Activated naive CD8-positive, alpha-beta T cell treated with anti-CD3 and anti-CD28 coated beads, Interleukin-2, amount 10 ng/mL, durations not matched to agents 7 days and 5 days (primary cell): ENCODE results near the gene COMMD8. TPM values are rescaled to one million over a fixed set of nuclear protein-coding genes. Genes with fewer than 3 reads are reported as not detected.
A peak's percentile ranks its signal among the peaks of the same experiment; 100 is the strongest.
"Not testable (repeated sequence)": the region's sequence is repeated elsewhere in the genome, so short reads cannot be mapped to it uniquely, and the experiment has no call there.

Experiments used
- ATAC-seq: fragments of 150-1000 bp; cut with Tn5 transposase; one replicate; pipeline ENCODE4 v1.10.0; 2021; ENCODE audit warnings: low read depth, moderate library complexity
- POLR2A ChIA-PET: fragments of 350-600 bp; sonication (Branson Sonifier 250); formaldehyde crosslinking; loops from one replicate; lab custom pipeline; 2021; ENCODE audit warnings: antibody characterized with exemption; lab: Charles Lee
- DNase-seq: peaks from one replicate; pipeline ENCODE4 v3.0.0; 2021
- H3K27ac Mint-ChIP-seq: one replicate; pipeline ENCODE4 v1.8.0; 2022; ENCODE audit warnings: mild to moderate bottlenecking, mixed read lengths
- H3K27me3 Mint-ChIP-seq: one replicate; pipeline ENCODE4 v1.8.0; 2022; ENCODE audit warnings: mild to moderate bottlenecking, moderate library complexity, mixed read lengths
- H3K36me3 Mint-ChIP-seq: one replicate; pipeline ENCODE4 v1.8.0; 2021; ENCODE audit warnings: mild to moderate bottlenecking, mixed read lengths
- H3K4me1 Mint-ChIP-seq: one replicate; pipeline ENCODE4 v1.8.0; 2021; ENCODE audit warnings: mixed read lengths
- H3K4me3 Mint-ChIP-seq: one replicate; pipeline ENCODE4 v1.8.0; 2022; ENCODE audit warnings: mild to moderate bottlenecking, moderate library complexity, mixed read lengths
- H3K9me3 Mint-ChIP-seq: one replicate; pipeline ENCODE4 v1.8.0; 2021; ENCODE audit warnings: mixed read lengths
- total RNA-seq, 2 experiments: library from RNA; stranded (reverse); gene quantifications; one replicate each; pipeline ENCODE4 v1.2.3, GENCODE V29; 2021

Gene COMMD8
- total RNA-seq: 10 to 100 TPM; 23.4 to 24.0 TPM

- Mint-ChIP-seq H3K9me3 (no peaks in the 10 kb centered on the region), H3K27me3 (no peaks in the 10 kb centered on the region), H3K4me1 (peaks cover 25% of the 10 kb centered on the region), H3K4me3 (peak within 1 kb of the TSS; percentile 86), H3K27ac (peak within 1 kb of the TSS; percentile 81), H3K36me3 (peaks cover 11% of the 10 kb centered on the region)
- peak; percentile 94 for DNase-seq
- POLR2A ChIA-PET: interaction anchor here (0.6 to 4.5 kb wide), 6 partner anchors 9 to 68 kb away, joined by 3 to 25 read pairs (median 3); partner anchors contain the start of gene ATP10D
- peak; percentile 96 for ATAC-seq
Observed at GRCh38 chr4:47463235-47463956, at the start of gene COMMD8. COMMD8 (minus strand) TSS chr4:47463702; CDS start chr4:47463651, 51 bp downstream.

DNA sequence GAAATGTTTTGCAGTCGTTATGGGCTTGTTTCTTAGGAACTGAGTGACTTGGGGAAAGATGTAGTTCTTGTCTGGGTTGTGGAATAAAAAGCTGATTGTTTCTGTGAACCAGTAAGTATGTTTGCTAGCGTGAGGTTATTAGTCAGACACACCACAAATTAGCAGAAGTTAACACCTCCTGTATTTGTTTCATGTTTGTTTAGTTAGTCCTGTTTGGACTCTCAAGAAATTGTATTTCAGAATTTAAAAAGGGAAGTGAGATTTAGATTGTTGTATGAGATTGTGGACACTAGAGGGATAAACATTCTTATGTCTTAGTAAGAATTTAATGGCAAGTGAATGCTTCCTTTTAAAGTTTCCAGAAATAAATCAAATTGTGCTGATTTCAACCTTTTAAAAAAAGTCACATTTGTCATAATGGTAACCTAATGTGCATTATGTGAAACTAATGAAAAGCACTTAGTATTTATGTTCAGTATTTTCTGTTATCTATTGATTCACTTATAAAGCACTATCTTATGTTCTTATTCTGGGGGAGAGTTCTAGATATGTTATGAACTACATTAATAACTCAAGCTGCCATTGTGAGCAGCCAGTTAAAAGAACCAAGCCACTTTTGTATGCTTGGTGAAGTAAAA lies 47.1 kb upstream of the COMMD8 start:
- POLR2A ChIA-PET: interaction anchor here (0.7 kb wide), 2 partner anchors 25 kb away, joined by 3 read pairs; partner anchors contain the start of gene ATP10D
- H3K27ac Mint-ChIP-seq: no peak overlapping the region
- no peak for ATAC-seq
- peaks cover 19% of the 10 kb centered on the region for H3K36me3 Mint-ChIP-seq
- no peaks in the 10 kb centered on the region for H3K9me3 Mint-ChIP-seq
- H3K4me3 Mint-ChIP-seq: no peak overlapping the region
- no peak for DNase-seq
- peaks cover 8% of the 10 kb centered on the region for H3K4me1 Mint-ChIP-seq
- H3K27me3 Mint-ChIP-seq: no peaks in the 10 kb centered on the region

DNA sequence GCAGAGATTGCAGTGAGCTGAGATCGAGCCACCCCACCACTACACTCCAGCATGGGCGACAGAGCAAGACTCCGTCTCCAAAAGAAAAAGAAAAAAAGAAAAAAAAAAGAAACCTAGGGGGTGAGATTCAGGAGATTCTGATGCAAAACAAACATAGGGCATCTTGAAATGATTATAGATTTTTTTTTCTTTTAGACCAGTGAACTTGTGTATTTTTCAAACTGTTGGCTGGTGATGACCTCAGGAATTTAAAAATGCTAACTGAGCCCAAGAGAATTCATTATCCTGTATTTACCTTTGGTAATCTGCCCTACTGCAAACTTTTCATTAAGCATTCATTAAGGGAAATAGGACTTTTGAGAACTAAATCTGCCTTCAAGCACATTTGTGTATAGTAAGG lies 42.2 kb upstream of the COMMD8 start:
- POLR2A ChIA-PET: no interaction called here
- Mint-ChIP-seq H3K36me3 (peaks cover 2% of the 10 kb centered on the region), H3K4me1 (peaks cover 3% of the 10 kb centered on the region), H3K9me3 (no peaks in the 10 kb centered on the region), H3K27ac (no peak overlapping the region), H3K27me3 (no peaks in the 10 kb centered on the region), H3K4me3 (no peak overlapping the region)
- ATAC-seq (no peak), DNase-seq (no peak)

DNA sequence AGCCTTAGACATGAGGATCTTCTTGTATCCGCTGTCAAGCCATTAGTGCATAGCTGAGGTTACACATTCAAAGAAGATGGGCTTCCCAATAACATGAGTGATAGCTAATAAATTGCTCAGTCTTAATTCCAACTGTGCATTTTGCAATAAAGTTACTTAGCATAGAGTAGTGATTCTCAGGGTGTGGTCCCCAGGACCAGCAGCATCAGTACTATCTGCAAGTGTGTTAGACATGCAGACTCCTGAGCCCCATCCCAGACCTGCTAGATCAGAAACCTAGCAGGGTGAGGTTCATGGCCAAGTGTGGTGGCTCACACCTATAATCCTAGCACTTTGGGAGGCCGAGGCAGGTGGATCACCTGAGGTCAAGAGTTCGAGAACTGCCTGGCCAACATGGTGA lies 41.6 kb upstream of the COMMD8 start:
- H3K27ac Mint-ChIP-seq: no peak overlapping the region
- H3K4me1 Mint-ChIP-seq: no peaks in the 10 kb centered on the region

DNA sequence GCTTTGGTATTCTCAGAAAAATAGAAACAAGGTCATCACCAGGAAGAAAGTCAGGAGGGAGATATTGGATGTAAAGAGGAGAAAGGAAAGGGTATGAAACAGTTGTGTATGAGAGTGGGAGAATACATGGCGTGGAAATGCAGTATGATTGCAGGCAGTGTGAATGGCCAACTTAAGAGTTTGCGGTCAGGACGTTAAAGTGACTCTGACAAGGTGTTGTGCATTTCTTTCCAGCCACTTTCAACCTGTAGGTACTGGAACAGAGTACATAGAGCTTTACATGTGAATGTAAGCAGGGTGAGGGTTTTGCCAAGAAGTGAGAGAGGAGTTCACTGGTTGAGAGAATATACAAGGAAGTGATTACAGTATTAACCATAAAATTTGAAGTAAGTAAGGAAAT lies 37.3 kb upstream of the COMMD8 start:
- Mint-ChIP-seq H3K4me1 (no peaks in the 10 kb centered on the region), H3K9me3 (no peaks in the 10 kb centered on the region)
- no peak for ATAC-seq

More for the DNA sequence above, 41.6 kb upstream of the COMMD8 start:
- ATAC-seq (no peak), DNase-seq (no peak)
- POLR2A ChIA-PET: no interaction called here
- Mint-ChIP-seq H3K27me3 (no peaks in the 10 kb centered on the region), H3K4me3 (no peak overlapping the region), H3K9me3 (no peaks in the 10 kb centered on the region), H3K36me3 (peaks cover 2% of the 10 kb centered on the region)

DNA sequence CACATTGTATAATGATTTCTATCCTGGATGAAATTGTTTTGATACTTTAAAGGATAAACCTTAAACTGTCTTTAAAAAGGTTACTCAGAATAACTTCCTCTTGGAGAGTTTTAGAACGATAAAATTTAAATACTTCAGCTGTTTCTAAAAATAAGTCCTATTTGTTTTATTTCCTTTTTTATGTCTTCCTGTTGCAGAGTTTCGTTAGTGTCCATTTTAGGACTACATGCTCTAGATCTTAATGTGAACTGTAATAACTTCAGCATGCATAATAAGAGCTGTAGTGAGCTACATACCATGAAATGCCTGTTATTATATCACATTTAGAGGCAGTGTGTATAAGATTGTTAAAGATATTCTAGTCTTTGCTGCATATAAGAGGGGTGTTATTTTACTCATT lies 36.2 kb upstream of the COMMD8 start:
- H3K36me3 Mint-ChIP-seq: peaks cover 2% of the 10 kb centered on the region
- ATAC-seq: no peak
- no peak overlapping the region for H3K27ac Mint-ChIP-seq
- H3K9me3 Mint-ChIP-seq: no peaks in the 10 kb centered on the region
- no peak overlapping the region for H3K4me3 Mint-ChIP-seq
- DNase-seq: no peak
- H3K4me1 Mint-ChIP-seq: no peaks in the 10 kb centered on the region
- POLR2A ChIA-PET: interaction anchor here (0.6 kb wide), 1 partner anchor 909 kb away, joined by 3 read pairs; no protein-coding TSS in a partner anchor
- H3K27me3 Mint-ChIP-seq: no peaks in the 10 kb centered on the region

More for the DNA sequence above, 37.3 kb upstream of the COMMD8 start:
- Mint-ChIP-seq H3K36me3 (peaks cover 2% of the 10 kb centered on the region), H3K27ac (no peak overlapping the region), H3K27me3 (no peaks in the 10 kb centered on the region), H3K4me3 (no peak overlapping the region)
- POLR2A ChIA-PET: no interaction called here
- no peak for DNase-seq

DNA sequence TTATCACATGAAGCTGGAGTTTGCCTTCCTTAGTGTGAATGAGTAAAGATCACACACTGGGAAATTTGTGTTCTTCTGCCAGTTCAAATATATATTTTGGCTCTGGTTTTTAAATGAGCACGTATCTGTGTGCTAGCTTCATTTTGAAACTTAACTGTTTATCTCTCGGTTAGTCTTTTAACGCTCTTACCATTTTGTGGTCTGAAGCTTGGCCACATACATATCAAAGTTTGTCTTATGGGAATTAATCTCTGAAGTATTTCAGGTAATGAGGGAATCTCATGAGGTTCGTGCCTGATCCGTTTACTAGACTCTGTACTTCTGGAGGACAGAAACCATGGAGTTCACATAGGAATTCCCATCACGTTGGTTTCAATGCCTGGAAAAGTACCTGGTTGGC lies 35.4 kb upstream of the COMMD8 start:
- POLR2A ChIA-PET: no interaction called here
- no peaks in the 10 kb centered on the region for H3K36me3 Mint-ChIP-seq

GRCh38 chr4:47494124-47494430 lies 30.6 kb upstream of the COMMD8 start:
- Mint-ChIP-seq H3K27me3 (no peaks in the 10 kb centered on the region), H3K36me3 (peaks cover 3% of the 10 kb centered on the region), H3K27ac (no peak overlapping the region), H3K9me3 (no peaks in the 10 kb centered on the region), H3K4me3 (no peak overlapping the region), H3K4me1 (peaks cover 9% of the 10 kb centered on the region)
- POLR2A ChIA-PET: interaction anchor here (0.6 kb wide), 1 partner anchor 38 kb away, joined by 3 read pairs; no protein-coding TSS in a partner anchor
- DNase-seq (no peak), ATAC-seq (no peak)

More for the DNA sequence above, 35.4 kb upstream of the COMMD8 start:
- no peak overlapping the region for H3K27ac Mint-ChIP-seq
- no peaks in the 10 kb centered on the region for H3K27me3 Mint-ChIP-seq
- DNase-seq: no peak
- no peak for ATAC-seq
- no peaks in the 10 kb centered on the region for H3K4me1 Mint-ChIP-seq
- H3K4me3 Mint-ChIP-seq: no peak overlapping the region
- no peaks in the 10 kb centered on the region for H3K9me3 Mint-ChIP-seq

- H3K4me3 Mint-ChIP-seq: no peak overlapping the region
- POLR2A ChIA-PET: interaction anchor here (0.6 kb wide), 1 partner anchor 39 kb away, joined by 3 read pairs; no protein-coding TSS in a partner anchor
- peaks cover 9% of the 10 kb centered on the region for H3K4me1 Mint-ChIP-seq
- DNase-seq (no peak), ATAC-seq (no peak)
- no peaks in the 10 kb centered on the region for H3K27me3 Mint-ChIP-seq
- H3K36me3 Mint-ChIP-seq: peaks cover 6% of the 10 kb centered on the region
- no peaks in the 10 kb centered on the region for H3K9me3 Mint-ChIP-seq
- no peak overlapping the region for H3K27ac Mint-ChIP-seq
Observed at GRCh38 chr4:47493238-47494123, 30.0 kb upstream of the COMMD8 start.

DNA sequence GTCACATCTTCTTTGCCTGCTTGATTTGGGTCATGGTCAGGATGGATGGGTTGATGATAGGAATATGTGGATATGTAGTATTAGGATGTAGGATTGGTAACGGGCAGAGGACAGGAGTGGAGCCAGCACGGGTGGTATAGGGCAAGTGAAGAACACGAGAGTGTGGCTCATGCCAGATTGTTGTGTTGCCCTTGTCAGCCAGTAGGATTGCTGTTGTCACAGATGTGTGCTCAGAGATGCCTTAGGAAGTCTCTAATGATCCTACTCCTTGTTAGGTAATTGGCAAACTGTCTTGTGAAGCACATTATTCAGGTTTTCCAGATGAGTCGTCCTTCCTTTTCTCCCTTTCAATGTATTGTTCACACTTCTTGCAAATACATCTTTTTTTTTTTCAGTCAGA lies 27.0 kb upstream of the COMMD8 start:
- DNase-seq: no peak
- Mint-ChIP-seq H3K36me3 (peaks cover 6% of the 10 kb centered on the region), H3K9me3 (no peaks in the 10 kb centered on the region), H3K27me3 (no peaks in the 10 kb centered on the region), H3K4me3 (no peak overlapping the region), H3K27ac (no peak overlapping the region), H3K4me1 (peaks cover 13% of the 10 kb centered on the region)
- POLR2A ChIA-PET: no interaction called here
- ATAC-seq: peak; percentile 47

GRCh38 chr4:47488706-47489105 lies 25.2 kb upstream of the COMMD8 start:
- H3K36me3 Mint-ChIP-seq: peaks cover 6% of the 10 kb centered on the region
- H3K27me3 Mint-ChIP-seq: no peaks in the 10 kb centered on the region
- DNase-seq (no peak), ATAC-seq (no peak)
- H3K27ac Mint-ChIP-seq: no peak overlapping the region
- H3K4me1 Mint-ChIP-seq: peaks cover 21% of the 10 kb centered on the region
- H3K9me3 Mint-ChIP-seq: no peaks in the 10 kb centered on the region
- POLR2A ChIA-PET: no interaction called here
- H3K4me3 Mint-ChIP-seq: no peak overlapping the region

- DNase-seq, H3K9me3 Mint-ChIP-seq, H3K4me3 Mint-ChIP-seq, ATAC-seq, H3K36me3 Mint-ChIP-seq, H3K27ac Mint-ChIP-seq, H3K27me3 Mint-ChIP-seq: not testable (repeated sequence)
- H3K4me1 Mint-ChIP-seq: peaks cover 22% of the 10 kb centered on the region
- POLR2A ChIA-PET: interaction anchor here (0.7 kb wide), 1 partner anchor 38 kb away, joined by 5 read pairs; no protein-coding TSS in a partner anchor
Observed at GRCh38 chr4:47486727-47487126, 23.2 kb upstream of the COMMD8 start.

DNA sequence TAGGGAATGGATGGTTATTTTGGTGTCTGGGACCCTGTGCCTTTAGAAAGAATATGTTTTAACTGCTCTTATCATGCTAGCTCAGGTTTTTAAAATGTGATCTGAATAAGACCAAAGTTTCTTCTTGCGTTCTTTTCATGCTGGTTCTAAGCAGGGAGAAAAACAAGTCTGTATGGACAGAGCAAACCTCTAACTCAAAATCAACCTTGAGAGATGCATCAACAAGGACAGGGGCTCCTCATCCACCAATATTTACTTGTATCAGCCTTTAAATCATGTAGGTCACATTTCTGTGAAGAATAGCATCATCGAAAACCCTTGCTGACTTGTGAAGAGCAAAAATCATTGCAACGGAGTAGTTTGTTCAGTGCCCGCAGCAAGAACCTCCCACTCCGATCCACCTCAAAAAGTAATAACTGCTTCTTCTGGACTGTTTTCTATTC lies 22.8 kb upstream of the COMMD8 start:
- peaks cover 22% of the 10 kb centered on the region for H3K4me1 Mint-ChIP-seq
- peak overlapping the region; percentile 95 for H3K27ac Mint-ChIP-seq
- no peaks in the 10 kb centered on the region for H3K27me3 Mint-ChIP-seq
- ATAC-seq (no peak), DNase-seq (no peak)
- peaks cover 6% of the 10 kb centered on the region for H3K36me3 Mint-ChIP-seq
- H3K9me3 Mint-ChIP-seq: no peaks in the 10 kb centered on the region
- POLR2A ChIA-PET: interaction anchor here (0.7 kb wide), 1 partner anchor 39 kb away, joined by 5 read pairs; no protein-coding TSS in a partner anchor
- peak overlapping the region; percentile 99 for H3K4me3 Mint-ChIP-seq
